Ovary (tissue), 3 donors: ENCODE data around the gene KRT35.

Experiments used
- EP300 ChIP-seq: sonication (generic); formaldehyde crosslinking; IDR thresholded peaks from one replicate; pipeline ENCODE4 v1.6.1; 2017; ENCODE audit warnings: antibody characterized with exemption
- TF ChIP-seq, protein P1 (sequence below), 3 donors: fragments of 450-650 bp in 2 of 3; fragments of 200-600 bp in 1 of 3; IDR thresholded peaks; one replicate each; pipeline versions ENCODE4 v1.5.1 to v1.8.0; 2016 to 2022; ENCODE audit warnings: antibody characterized with exemption in 3 of 3, mild to moderate bottlenecking in 1 of 3
- donor health status: DM: no; HTN: no; CAD: no.

DNA sequence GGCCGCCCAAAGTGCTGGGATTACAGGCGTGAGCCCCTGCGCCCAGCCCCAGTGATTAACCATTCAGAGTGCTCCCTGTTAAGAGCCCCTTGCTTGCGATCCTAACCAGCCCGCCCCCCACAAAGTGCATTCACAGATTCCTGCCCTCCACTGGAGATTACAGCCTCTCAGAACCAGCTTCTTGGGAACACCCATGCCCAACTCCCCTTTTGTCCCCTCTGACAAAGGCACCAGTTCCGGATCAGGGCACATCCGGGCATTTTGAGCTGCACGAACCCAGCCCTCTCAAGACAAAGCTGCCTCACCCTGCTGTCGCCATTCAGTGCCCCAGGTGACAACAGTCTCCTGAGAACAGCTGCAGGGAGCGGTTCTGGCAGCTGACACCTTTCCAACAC, 48.0 kb upstream of the KRT35 start:
- TF ChIP-seq, protein P1, sequence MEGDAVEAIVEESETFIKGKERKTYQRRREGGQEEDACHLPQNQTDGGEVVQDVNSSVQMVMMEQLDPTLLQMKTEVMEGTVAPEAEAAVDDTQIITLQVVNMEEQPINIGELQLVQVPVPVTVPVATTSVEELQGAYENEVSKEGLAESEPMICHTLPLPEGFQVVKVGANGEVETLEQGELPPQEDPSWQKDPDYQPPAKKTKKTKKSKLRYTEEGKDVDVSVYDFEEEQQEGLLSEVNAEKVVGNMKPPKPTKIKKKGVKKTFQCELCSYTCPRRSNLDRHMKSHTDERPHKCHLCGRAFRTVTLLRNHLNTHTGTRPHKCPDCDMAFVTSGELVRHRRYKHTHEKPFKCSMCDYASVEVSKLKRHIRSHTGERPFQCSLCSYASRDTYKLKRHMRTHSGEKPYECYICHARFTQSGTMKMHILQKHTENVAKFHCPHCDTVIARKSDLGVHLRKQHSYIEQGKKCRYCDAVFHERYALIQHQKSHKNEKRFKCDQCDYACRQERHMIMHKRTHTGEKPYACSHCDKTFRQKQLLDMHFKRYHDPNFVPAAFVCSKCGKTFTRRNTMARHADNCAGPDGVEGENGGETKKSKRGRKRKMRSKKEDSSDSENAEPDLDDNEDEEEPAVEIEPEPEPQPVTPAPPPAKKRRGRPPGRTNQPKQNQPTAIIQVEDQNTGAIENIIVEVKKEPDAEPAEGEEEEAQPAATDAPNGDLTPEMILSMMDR (IDR thresholded peaks at IDR 0.05): no peak
- TF ChIP-seq EP300: no peak
